GM12878 (cell line): ENCODE data around the gene DIDO1. TPM values are rescaled to one million over a fixed set of nuclear protein-coding genes. Genes with fewer than 3 reads are reported as not detected.

ENCODE experiments used
- ATAC-seq: fragments of 200-7000 bp; cut with Tn5 transposase; 3 replicates; pipeline ENCODE4 v1.9.1; 2020; ENCODE audit warnings: mild to moderate bottlenecking, moderate library complexity
- BruUV-seq: library from RNA; stranded (reverse); fragments of 400-500 nt; replicated peaks from 2 replicates; lab custom pipeline; 2021; lab: Mats Ljungman, UMichigan
- CTCF ChIA-PET: fragments of 300-600 bp; sonication (Branson Sonifier 250); formaldehyde crosslinking; extraction: SDS; loops from one replicate; lab custom pipeline; 2021; ENCODE audit warnings: inconsistent platforms; lab: Yijun Ruan, JAX
- POLR2A ChIA-PET: fragments of 350-600 bp; formaldehyde crosslinking; extraction: SDS; loops from one replicate; lab custom pipeline; 2021; ENCODE audit warnings: inconsistent platforms; lab: Charles Lee
- RAD21 ChIA-PET: fragments of 300-600 bp; sonication (Branson Sonifier 250); formaldehyde crosslinking; loops from one replicate; lab custom pipeline; 2023; ENCODE audit warnings: antibody characterized with exemption; ENCODE audit not compliant: unreplicated experiment; lab: Charles Lee
- SMC1A ChIA-PET: fragments of 300-600 bp; sonication (Branson Sonifier 250); formaldehyde crosslinking; loops from one replicate; lab custom pipeline; 2023; ENCODE audit not compliant: unreplicated experiment, uncharacterized antibody; lab: Charles Lee
- DNase-seq: peaks from one replicate; pipeline ENCODE4 v3.0.0-alpha.2; 2011; ENCODE audit warnings: low read depth, low spot score
- FAIRE-seq: peaks from 3 replicates; lab custom pipeline; 2011; peaks lifted over from hg19 to GRCh38; lab: Jason Lieb, UNC
- H2AFZ ChIP-seq: 2 replicates; pipeline ENCODE4 v1.6.0; 2011; ENCODE audit warnings: low read depth, low read length, control low read depth; ENCODE audit not compliant: control insufficient read depth
- H3K27ac ChIP-seq: 2 replicates; pipeline ENCODE4 v1.5.1; 2011; ENCODE audit warnings: control low read depth; ENCODE audit not compliant: control insufficient read depth, insufficient read depth
- H3K27me3 ChIP-seq, 2 experiments: replicated peaks in 1 of 2; 2 replicates each; pipeline versions ENCODE4 v1.6.0 to v1.6.1; 2011; ENCODE audit warnings: low read length in 1 of 2; ENCODE audit not compliant: control insufficient read depth in 2 of 2, insufficient read depth in 2 of 2
- H3K36me3 ChIP-seq, 2 experiments: 2 replicates each; pipeline ENCODE4 v1.5.1; 2011; ENCODE audit warnings: low read length in 1 of 2; ENCODE audit not compliant: control insufficient read depth in 2 of 2, insufficient read depth in 2 of 2
- H3K4me1 ChIP-seq: 2 replicates; pipeline ENCODE4 v1.6.1; 2011; ENCODE audit warnings: mild to moderate bottlenecking, low read length, moderate library complexity, mixed read lengths; ENCODE audit not compliant: control insufficient read depth, insufficient read depth
- H3K4me2 ChIP-seq: 2 replicates; pipeline ENCODE4 v1.6.0; 2011; ENCODE audit warnings: control low read depth; ENCODE audit not compliant: control insufficient read depth, insufficient read depth
- H3K4me3 ChIP-seq: fragments of 200-600 bp; sonication (generic); 2 replicates; pipeline ENCODE4 v1.5.1; 2016
- H3K79me2 ChIP-seq: 2 replicates; pipeline ENCODE4 v1.6.0; 2011; ENCODE audit warnings: low read length; ENCODE audit not compliant: control insufficient read depth, insufficient read depth
- H3K9ac ChIP-seq: 2 replicates; pipeline ENCODE4 v1.8.0; 2011; ENCODE audit warnings: low read length, control low read depth, mixed read lengths; ENCODE audit not compliant: control insufficient read depth, insufficient read depth
- H3K9me3 ChIP-seq: replicated peaks from 3 replicates; pipeline ENCODE4 v1.5.1; 2011; ENCODE audit warnings: mild to moderate bottlenecking, low read length; ENCODE audit not compliant: control insufficient read depth, insufficient read depth
- H4K20me1 ChIP-seq: 2 replicates; pipeline ENCODE4 v1.6.0; 2011; ENCODE audit not compliant: control insufficient read depth, insufficient read depth
- BCL11A ChIP-seq: IDR thresholded peaks from 2 replicates; pipeline ENCODE4 v1.6.1; 2011; ENCODE audit warnings: low read depth, low read length
- CBX3 ChIP-seq: fragments of 200-600 bp; sonication (generic); IDR thresholded peaks from 2 replicates; pipeline ENCODE4 v1.6.1; 2016; ENCODE audit warnings: low read depth, borderline replicate concordance
- CBX5 ChIP-seq: sonication (generic); IDR thresholded peaks from 2 replicates; pipeline ENCODE4 v1.6.1; 2016; ENCODE audit warnings: low read depth, moderate library complexity, mild to moderate bottlenecking, inconsistent platforms
- CHD4 ChIP-seq: fragments of 200-600 bp; sonication (generic); IDR thresholded peaks from 2 replicates; pipeline ENCODE4 v1.6.1; 2016; ENCODE audit warnings: mild to moderate bottlenecking
- E4F1 ChIP-seq: fragments of 450-650 bp; IDR thresholded peaks from 2 replicates; pipeline ENCODE4 v1.6.1; 2018; ENCODE audit warnings: borderline replicate concordance, mild to moderate bottlenecking; ENCODE audit not compliant: partially characterized antibody
- ETV6 ChIP-seq, 2 experiments: fragments of 450-650 bp in 1 of 2; IDR thresholded peaks in 1 of 2; conservative IDR thresholded peaks in 1 of 2; 2 replicates each; pipeline ENCODE4 v1.6.1; 2014; ENCODE audit warnings: antibody characterized with exemption in 1 of 2, borderline replicate concordance in 1 of 2, low read depth in 1 of 2, mild to moderate bottlenecking in 1 of 2, moderate library complexity in 1 of 2
- MYB ChIP-seq: fragments of 150-350 bp; IDR thresholded peaks from 2 replicates; pipeline ENCODE4 v1.6.1; 2014; ENCODE audit warnings: mild to moderate bottlenecking, low read depth, low read length, borderline replicate concordance
- NBN ChIP-seq: fragments of 450-650 bp; IDR thresholded peaks from 2 replicates; pipeline ENCODE4 v1.6.1; 2016
- NR2F1 ChIP-seq: fragments of 450-650 bp; conservative IDR thresholded peaks from 2 replicates; pipeline ENCODE4 v1.6.1; 2017; ENCODE audit warnings: mild to moderate bottlenecking
- POLR2AphosphoS5 ChIP-seq: IDR thresholded peaks from 2 replicates; pipeline ENCODE4 v1.6.1; 2011; ENCODE audit warnings: mild to moderate bottlenecking, low read length, inconsistent platforms
- RB1 ChIP-seq: fragments of 450-650 bp; formaldehyde crosslinking; IDR thresholded peaks from 2 replicates; pipeline ENCODE4 v1.6.1; 2017; ENCODE audit warnings: mild to moderate bottlenecking, borderline replicate concordance
- RUNX3 ChIP-seq: IDR thresholded peaks from 2 replicates; pipeline ENCODE4 v1.6.1; 2012; ENCODE audit warnings: low read length, inconsistent platforms
- SPI1 ChIP-seq: IDR thresholded peaks from 2 replicates; pipeline ENCODE4 v1.6.1; 2011; ENCODE audit warnings: low read depth, mild to moderate bottlenecking, low read length, moderate library complexity, borderline replicate concordance; ENCODE audit not compliant: insufficient read depth
- TCF7 ChIP-seq: IDR thresholded peaks from 2 replicates; pipeline ENCODE4 v1.6.1; 2014; ENCODE audit warnings: antibody characterized with exemption, borderline replicate concordance
- USF1 ChIP-seq: IDR thresholded peaks from 2 replicates; pipeline ENCODE4 v1.6.1; 2011; ENCODE audit warnings: borderline replicate concordance, low read depth, mild to moderate bottlenecking, moderate library complexity, mixed read lengths, low read length; ENCODE audit not compliant: insufficient read depth; ENCODE audit errors: extremely low read length
- ZNF274 ChIP-seq: IDR thresholded peaks from one replicate; pipeline ENCODE4 v1.8.0; 2011; ENCODE audit not compliant: insufficient read length, insufficient read depth
- ZZZ3 ChIP-seq: IDR thresholded peaks from 2 replicates; pipeline ENCODE4 v1.6.1; 2011; ENCODE audit warnings: low read depth; ENCODE audit not compliant: control insufficient read depth, insufficient read length
- WGBS: methylation state at CpG from one replicate; pipeline ENCODE4 v1.1.6; 2016; ENCODE audit warnings: low lambda C conversion rate; ENCODE audit not compliant: insufficient replicate concordance, insufficient coverage; ENCODE audit errors: missing lambda C conversion rate; 5-methylcytosine and 5-hydroxymethylcytosine counted together
- in situ Hi-C: fragments of 300-500 bp; cut with MboI; formaldehyde crosslinking; loops from 9 replicates; pipeline ENCODE4 v1.14.3; 2018; ENCODE audit warnings: mixed read lengths
- intact Hi-C: fragments of 100-400 bp; cut with micrococcal nuclease; formaldehyde crosslinking; loops from one replicate; pipeline ENCODE4 v1.14.2; 2022; ENCODE audit not compliant: unreplicated experiment
- polyA plus RNA-seq, 11 experiments: library from polyadenylated mRNA; depleted of rRNA in 4 of 11; unstranded in 6 of 11; stranded (reverse) in 5 of 11; fragments of >200 nt; fragmentation: Nextera tagmentation in 4 of 11; fragmentation: Illumina TruSeq in 1 of 11; extraction: Ambion mirVana in 4 of 11; extraction: Trizol in 1 of 11; gene quantifications; 1 replicate in 1 of 11; 2 replicates in 10 of 11; pipeline versions ENCODE4 v1.2.1 to v1.2.3, GENCODE V29; 2011 to 2016; ENCODE audit warnings: inconsistent platforms in 2 of 11, missing spikeins in 2 of 11, low read depth in 1 of 11
- total RNA-seq, 4 experiments: library from RNA; depleted of rRNA in 3 of 4; stranded (reverse); fragments of >200 nt in 3 of 4; fragmentation: Illumina TruSeq in 1 of 4; extraction: Trizol in 1 of 4; gene quantifications; 2 replicates each; pipeline versions ENCODE4 v1.2.1 to v1.2.3, GENCODE V29; 2013 to 2021

DIDO1 gene
- total and polyA plus RNA-seq, 10 of the 15 experiments (the other 5 are each of a cell fraction or from before 2014, with no cell fraction given), result 5.5 to 56.4 (median 38.4) TPM

- in situ Hi-C loops (no loop called here), intact Hi-C loops (loop anchor here (2.0 kb wide), 1 partner anchor 18 kb away; no protein-coding TSS in a partner anchor)
- no peak overlapping the region for H3K9ac ChIP-seq
- FAIRE-seq (peak; percentile 47), DNase-seq (no peak), ATAC-seq (peak; percentile 68)
- H4K20me1 ChIP-seq, result peaks cover 25% of the 10 kb centered on the region
- ChIA-PET SMC1A (interaction anchor here (1.2 to 3.8 kb wide), 9 partner anchors 9 to 90 kb away, joined by 3 to 21 read pairs (median 8); partner anchors contain the start of genes GID8 and SLC17A9), POLR2A (interaction anchor here (0.7 to 3.1 kb wide), 9 partner anchors 9 to 806 kb away, joined by 3 to 15 read pairs (median 5); partner anchors contain the start of genes GID8 and SLC17A9), CTCF (interaction anchor here (0.6 to 12.5 kb wide), 12 partner anchors 11 to 992 kb away, joined by 3 to 92 read pairs (median 4); partner anchors contain the start of gene GID8), RAD21 (interaction anchor here (0.8 to 1.7 kb wide), 7 partner anchors 11 to 96 kb away, joined by 4 to 8 read pairs (median 4); no protein-coding TSS in a partner anchor)
- H3K9me3 ChIP-seq, result no peaks in the 10 kb centered on the region
- WGBS, result 0% methylated on average over 6 of the region's 6 CpGs
- no TSS peak for BruUV-seq
- H3K4me1 ChIP-seq, result peaks cover 52% of the 10 kb centered on the region
- TF ChIP-seq BCL11A, result no peak
- TF ChIP-seq CBX3, result no peak
- no peak for TF ChIP-seq ZNF274
- TF ChIP-seq CHD4, result no peak
- TF ChIP-seq CBX5, result no peak
- 0 out of 4 replicates have a peak, but pooled peaks of 1 of the 2 experiments have one; percentile 24 for TF ChIP-seq ETV6 (conservative IDR thresholded peaks at IDR 0.05 in 1 of 2, IDR thresholded peaks at IDR 0.05 in 1 of 2; ENCODE audit: borderline replicate concordance in 1 of 2, low read depth in 1 of 2)
- TF ChIP-seq TCF7, result no peak
- TF ChIP-seq USF1, result no peak
- TF ChIP-seq RUNX3, result peak; percentile 36; the same call in 1 of the 2 replicates
- TF ChIP-seq RB1, result no peak
- TF ChIP-seq MYB, result no peak
- TF ChIP-seq ZZZ3, result no peak
- TF ChIP-seq NR2F1, result no peak
- no peak for TF ChIP-seq POLR2AphosphoS5
- no peak for TF ChIP-seq NBN
- TF ChIP-seq SPI1, result peak; percentile 11; the same call in 1 of the 2 replicates
- no peak for TF ChIP-seq E4F1
- H3K36me3 ChIP-seq, result peaks cover 0 to 2% of the 10 kb centered on the region in 2 experiments; a peak in 3 of 4 replicates
- H3K4me3 ChIP-seq, result peak overlapping the region; percentile 31; the same call in 1 of the 2 replicates
- no peak overlapping the region for H2AFZ ChIP-seq
- H3K4me2 ChIP-seq, result peak overlapping the region; percentile 19
- peak overlapping the region; percentile 61 for H3K27ac ChIP-seq
- no peaks in the 10 kb centered on the region for H3K27me3 ChIP-seq
- peaks cover 99% of the 10 kb centered on the region for H3K79me2 ChIP-seq
Measured at GRCh38 chr20:62918831-62919230, 7.5 kb downstream of the DIDO1 start.
